Activated naive CD4-positive, alpha-beta T cell treated with anti-CD3 and anti-CD28 coated beads, Interleukin-2, amount 50 U/mL, for 16 hours (primary cell): ENCODE results near the gene CCDC34.
"Not testable (repeated sequence)": the region's sequence is repeated elsewhere in the genome, so short reads cannot be mapped to it uniquely, and the experiment has no call there.

ENCODE experiments used
- DNase-seq: peaks from one replicate; pipeline ENCODE4 v3.0.0-alpha.2; 2020

Gene CCDC34

GRCh38 chr11:27321340-27321739, 41.7 kb downstream of the CCDC34 start:
- DNase-seq = not testable (repeated sequence)

- no peak for DNase-seq
These were observed 43.9 kb downstream of the CCDC34 start for GRCh38 chr11:27319072-27319471.

GRCh38 chr11:27317751-27318150, 45.3 kb downstream of the CCDC34 start:
- DNase-seq = no peak

GRCh38 chr11:27315836-27316235, 47.2 kb downstream of the CCDC34 start:
- DNase-seq = no peak

- no peak for DNase-seq
These were observed 49.7 kb downstream of the CCDC34 start for GRCh38 chr11:27313157-27313821.

GRCh38 chr11:27312110-27312509, 50.9 kb downstream of the CCDC34 start:
- no peak for DNase-seq

- DNase-seq = no peak
These were observed 52.3 kb downstream of the CCDC34 start for GRCh38 chr11:27310707-27311106.

- no peak for DNase-seq
These were observed 52.8 kb downstream of the CCDC34 start for GRCh38 chr11:27310182-27310581.

GRCh38 chr11:27309046-27309445, 54.0 kb downstream of the CCDC34 start:
- DNase-seq = no peak

- DNase-seq = no peak
These were observed 55.8 kb downstream of the CCDC34 start for GRCh38 chr11:27307232-27307631.

GRCh38 chr11:27305751-27306150, 57.3 kb downstream of the CCDC34 start:
- DNase-seq = no peak

GRCh38 chr11:27304514-27304913, 58.5 kb downstream of the CCDC34 start:
- no peak for DNase-seq

- no peak for DNase-seq
These were observed 59.1 kb downstream of the CCDC34 start for GRCh38 chr11:27303903-27304302.

- DNase-seq = no peak
These were observed 62.0 kb downstream of the CCDC34 start for GRCh38 chr11:27300974-27301373.

GRCh38 chr11:27297616-27298015, 65.4 kb downstream of the CCDC34 start:
- no peak for DNase-seq

- DNase-seq = no peak
These were observed 66.5 kb downstream of the CCDC34 start for GRCh38 chr11:27296497-27296896.

- no peak for DNase-seq
These were observed 67.1 kb downstream of the CCDC34 start for GRCh38 chr11:27295928-27296327.

GRCh38 chr11:27294654-27295053, 68.4 kb downstream of the CCDC34 start:
- no peak for DNase-seq

GRCh38 chr11:27293515-27294417, 69.2 kb downstream of the CCDC34 start:
- DNase-seq = no peak

- DNase-seq = no peak
These were observed 70.4 kb downstream of the CCDC34 start for GRCh38 chr11:27292637-27293010.

- no peak for DNase-seq
These were observed 70.9 kb downstream of the CCDC34 start for GRCh38 chr11:27291954-27292636.

- no peak for DNase-seq
These were observed 71.6 kb downstream of the CCDC34 start for GRCh38 chr11:27291302-27291889.
